GM12875 (cell line): Measurements from ENCODE around the gene OIT3.
"Not testable (repeated sequence)": the region's sequence is repeated elsewhere in the genome, so short reads cannot be mapped to it uniquely, and the experiment has no call there.

Experiments
- H3K4me3 ChIP-seq: one replicate; pipeline ENCODE4 v1.5.1; 2011; ENCODE audit warnings: low read depth, low read length, control low read depth
- TF ChIP-seq, protein P1 (sequence below): IDR thresholded peaks from 2 replicates; pipeline ENCODE4 v1.5.1; 2011; ENCODE audit warnings: low read depth, mild to moderate bottlenecking, control low read depth, inconsistent platforms, low read length, moderate library complexity, borderline replicate concordance; ENCODE audit not compliant: insufficient read depth

Gene OIT3

GRCh38 chr10:72898616-72899015, 5.1 kb downstream of the OIT3 start:
- H3K4me3 ChIP-seq: no peak overlapping the region
- TF ChIP-seq, protein P1, sequence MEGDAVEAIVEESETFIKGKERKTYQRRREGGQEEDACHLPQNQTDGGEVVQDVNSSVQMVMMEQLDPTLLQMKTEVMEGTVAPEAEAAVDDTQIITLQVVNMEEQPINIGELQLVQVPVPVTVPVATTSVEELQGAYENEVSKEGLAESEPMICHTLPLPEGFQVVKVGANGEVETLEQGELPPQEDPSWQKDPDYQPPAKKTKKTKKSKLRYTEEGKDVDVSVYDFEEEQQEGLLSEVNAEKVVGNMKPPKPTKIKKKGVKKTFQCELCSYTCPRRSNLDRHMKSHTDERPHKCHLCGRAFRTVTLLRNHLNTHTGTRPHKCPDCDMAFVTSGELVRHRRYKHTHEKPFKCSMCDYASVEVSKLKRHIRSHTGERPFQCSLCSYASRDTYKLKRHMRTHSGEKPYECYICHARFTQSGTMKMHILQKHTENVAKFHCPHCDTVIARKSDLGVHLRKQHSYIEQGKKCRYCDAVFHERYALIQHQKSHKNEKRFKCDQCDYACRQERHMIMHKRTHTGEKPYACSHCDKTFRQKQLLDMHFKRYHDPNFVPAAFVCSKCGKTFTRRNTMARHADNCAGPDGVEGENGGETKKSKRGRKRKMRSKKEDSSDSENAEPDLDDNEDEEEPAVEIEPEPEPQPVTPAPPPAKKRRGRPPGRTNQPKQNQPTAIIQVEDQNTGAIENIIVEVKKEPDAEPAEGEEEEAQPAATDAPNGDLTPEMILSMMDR: no peak

- TF ChIP-seq, protein P1: no peak
Observed at GRCh38 chr10:72899545-72899944, 6.0 kb downstream of the OIT3 start.

DNA sequence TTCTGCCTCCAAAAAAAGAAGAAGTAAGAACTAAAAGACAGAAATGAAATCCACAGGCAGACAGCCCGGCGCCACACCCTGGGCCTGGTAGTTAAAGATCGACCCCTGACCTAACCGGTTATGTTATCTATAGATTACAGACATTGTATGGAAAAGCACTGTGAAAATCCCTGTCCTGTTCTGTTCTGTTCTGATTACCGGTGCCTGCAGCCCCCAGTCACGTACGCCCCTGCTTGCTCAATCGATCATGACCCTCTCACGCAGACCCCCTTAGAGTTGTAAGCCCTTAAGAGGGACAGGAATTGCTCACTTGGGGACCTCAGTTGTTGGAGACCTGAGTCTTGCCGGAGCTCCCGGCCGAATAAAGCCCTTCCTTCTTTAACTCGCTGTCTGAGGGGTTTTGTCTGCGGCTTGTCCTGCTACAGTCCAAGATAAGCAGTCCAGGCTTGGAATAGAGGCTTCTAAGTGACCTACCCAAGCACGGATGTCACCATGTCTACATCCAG, 10.5 kb downstream of the OIT3 start:
- H3K4me3 ChIP-seq: not testable (repeated sequence)

More at GRCh38 chr10:72899545-72899944, 6.0 kb downstream of the OIT3 start:
- H3K4me3 ChIP-seq: no peak overlapping the region

GRCh38 chr10:72904806-72905205, 11.3 kb downstream of the OIT3 start:
- no peak overlapping the region for H3K4me3 ChIP-seq
- TF ChIP-seq, protein P1: no peak

GRCh38 chr10:72906446-72906845, 12.9 kb downstream of the OIT3 start:
- TF ChIP-seq, protein P1: no peak
- no peak overlapping the region for H3K4me3 ChIP-seq

DNA sequence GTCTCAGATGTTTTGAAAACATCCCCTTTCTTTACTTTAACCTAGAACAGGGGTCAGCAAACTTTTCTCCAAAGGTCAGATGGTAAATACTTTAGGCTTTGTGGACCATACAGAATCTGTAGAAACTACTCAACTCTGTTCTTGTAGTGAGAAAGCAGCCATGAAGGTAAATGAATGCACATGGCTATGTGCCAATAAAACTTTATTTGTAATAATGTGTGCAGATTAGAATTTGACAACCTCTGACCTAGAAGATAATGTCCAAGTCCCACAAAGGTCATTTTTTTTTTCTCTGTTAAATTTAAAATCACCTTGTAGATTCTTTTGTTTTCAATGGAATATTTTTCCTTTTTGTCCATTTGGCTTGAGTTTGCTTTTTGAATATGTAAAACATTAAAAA, 17.2 kb downstream of the OIT3 start:
- H3K4me3 ChIP-seq: no peak overlapping the region
- TF ChIP-seq, protein P1: no peak

DNA sequence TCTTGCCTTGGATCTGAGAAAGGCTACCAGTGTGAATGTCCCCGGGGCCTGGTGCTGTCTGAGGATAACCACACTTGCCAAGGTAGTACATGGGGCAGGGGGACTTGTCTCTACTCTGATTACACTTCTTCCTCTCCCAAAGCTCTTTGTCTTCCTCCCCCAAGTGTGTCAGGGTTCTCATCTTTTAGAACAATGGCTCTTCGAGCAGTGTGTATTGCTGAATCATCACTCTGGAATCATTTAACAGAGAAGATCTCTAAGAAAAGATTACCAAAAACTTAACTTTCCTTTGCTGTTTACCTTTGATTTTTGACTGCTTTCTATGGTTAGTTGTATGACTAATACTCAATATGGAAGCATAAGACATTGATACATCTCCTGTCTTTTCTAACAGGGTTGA, 18.2 kb downstream of the OIT3 start:
- H3K4me3 ChIP-seq: no peak overlapping the region
- TF ChIP-seq, protein P1: no peak

DNA sequence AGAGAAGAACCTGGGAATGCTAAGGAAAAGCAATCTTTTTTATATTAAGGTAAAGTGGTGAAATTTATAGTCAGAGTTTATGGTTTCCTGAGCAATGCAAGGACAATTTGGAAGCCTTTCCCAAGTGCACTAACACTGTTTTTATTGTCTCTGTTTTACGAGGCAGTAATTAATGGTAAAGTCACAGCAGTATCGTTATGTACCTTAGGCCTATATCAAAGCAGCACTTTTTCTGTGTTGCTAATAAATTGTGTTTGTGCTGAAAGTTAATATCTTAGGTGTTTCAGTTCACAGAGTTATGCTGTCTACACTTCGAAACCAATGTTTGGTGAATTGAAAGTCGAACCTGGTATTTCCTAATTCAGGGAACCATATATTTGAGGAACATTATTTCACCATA, 19.2 kb downstream of the OIT3 start:
- TF ChIP-seq, protein P1: no peak
- no peak overlapping the region for H3K4me3 ChIP-seq
